GM15510 (cell line): ENCODE results near the gene KCTD3.

Experiments
- POLR2A ChIP-seq: IDR thresholded peaks from 3 replicates; pipeline ENCODE4 v1.6.1; 2011; ENCODE audit warnings: borderline replicate concordance; ENCODE audit not compliant: insufficient read length; ENCODE audit errors: extremely low read depth

The KCTD3 gene

GRCh38 chr1:215584389-215584788 is 17.3 kb downstream of the KCTD3 start:
- TF ChIP-seq POLR2A: no peak

- no peak for TF ChIP-seq POLR2A
These were observed 22.7 kb downstream of the KCTD3 start for GRCh38 chr1:215589650-215590435.

GRCh38 chr1:215590779-215591491 is 23.8 kb downstream of the KCTD3 start:
- TF ChIP-seq POLR2A: no peak

GRCh38 chr1:215594640-215595039 is 27.5 kb downstream of the KCTD3 start:
- TF ChIP-seq POLR2A: no peak

GRCh38 chr1:215595231-215595630 is 28.1 kb downstream of the KCTD3 start:
- no peak for TF ChIP-seq POLR2A

- no peak for TF ChIP-seq POLR2A
These were observed 30.9 kb downstream of the KCTD3 start for GRCh38 chr1:215597961-215598360.

- no peak for TF ChIP-seq POLR2A
These were observed 32.4 kb downstream of the KCTD3 start for GRCh38 chr1:215599418-215600074.

- no peak for TF ChIP-seq POLR2A
These were observed 33.2 kb downstream of the KCTD3 start for GRCh38 chr1:215600258-215600792.

- no peak for TF ChIP-seq POLR2A
These were observed 33.8 kb downstream of the KCTD3 start for GRCh38 chr1:215600867-215601266.

- TF ChIP-seq POLR2A: no peak
These were observed 34.2 kb downstream of the KCTD3 start for GRCh38 chr1:215601276-215601675.

- TF ChIP-seq POLR2A: no peak
These were observed 36.2 kb downstream of the KCTD3 start for GRCh38 chr1:215603319-215603718.

- TF ChIP-seq POLR2A: no peak
These were observed 38.0 kb downstream of the KCTD3 start for GRCh38 chr1:215605011-215605621.

- no peak for TF ChIP-seq POLR2A
These were observed 38.9 kb downstream of the KCTD3 start for GRCh38 chr1:215606036-215606435.

GRCh38 chr1:215606564-215607168 is 39.6 kb downstream of the KCTD3 start:
- no peak for TF ChIP-seq POLR2A
